ENCODE data around the gene PNPLA7.
"Not testable (repeated sequence)": the region's sequence is repeated elsewhere in the genome, so short reads cannot be mapped to it uniquely, and the experiment has no call there.

PNPLA7 gene

GRCh38 chr9:137511758-137512463, 38.3 kb downstream of the PNPLA7 start:
- no peak for DNase-seq

- not testable (repeated sequence) for DNase-seq
Observed at GRCh38 chr9:137511126-137511525, 39.1 kb downstream of the PNPLA7 start.

- no peak for DNase-seq
Observed at GRCh38 chr9:137509198-137509597, 41.0 kb downstream of the PNPLA7 start.

- no peak for DNase-seq
Observed at GRCh38 chr9:137506702-137507171, 43.5 kb downstream of the PNPLA7 start.

GRCh38 chr9:137506274-137506673, 43.9 kb downstream of the PNPLA7 start:
- no peak for DNase-seq

GRCh38 chr9:137505421-137506140, 44.6 kb downstream of the PNPLA7 start:
- no peak for DNase-seq

GRCh38 chr9:137504432-137504777, 45.8 kb downstream of the PNPLA7 start:
- no peak for DNase-seq

- DNase-seq = no peak
Observed at GRCh38 chr9:137502008-137502911, 47.9 kb downstream of the PNPLA7 start.

GRCh38 chr9:137501457-137501856, 48.7 kb downstream of the PNPLA7 start:
- DNase-seq = no peak

- no peak for DNase-seq
Observed at GRCh38 chr9:137500666-137501397, 49.4 kb downstream of the PNPLA7 start.

GRCh38 chr9:137499858-137500661, 50.1 kb downstream of the PNPLA7 start:
- no peak for DNase-seq

GRCh38 chr9:137499416-137499815, 50.8 kb downstream of the PNPLA7 start:
- DNase-seq = no peak

- DNase-seq = no peak
Observed at GRCh38 chr9:137498720-137499150, 51.5 kb downstream of the PNPLA7 start.

- DNase-seq = no peak
Observed at GRCh38 chr9:137497921-137498719, 52.1 kb downstream of the PNPLA7 start.

GRCh38 chr9:137496601-137497375, 53.4 kb downstream of the PNPLA7 start:
- DNase-seq = no peak

- no peak for DNase-seq
Observed at GRCh38 chr9:137494550-137495351, 55.5 kb downstream of the PNPLA7 start.

- DNase-seq = no peak
Observed at GRCh38 chr9:137494104-137494544, 56.1 kb downstream of the PNPLA7 start.

- DNase-seq = no peak
Observed at GRCh38 chr9:137493364-137494103, 56.7 kb downstream of the PNPLA7 start.
